Measurements from ENCODE around the gene C15orf62.

The C15orf62 gene

DNA sequence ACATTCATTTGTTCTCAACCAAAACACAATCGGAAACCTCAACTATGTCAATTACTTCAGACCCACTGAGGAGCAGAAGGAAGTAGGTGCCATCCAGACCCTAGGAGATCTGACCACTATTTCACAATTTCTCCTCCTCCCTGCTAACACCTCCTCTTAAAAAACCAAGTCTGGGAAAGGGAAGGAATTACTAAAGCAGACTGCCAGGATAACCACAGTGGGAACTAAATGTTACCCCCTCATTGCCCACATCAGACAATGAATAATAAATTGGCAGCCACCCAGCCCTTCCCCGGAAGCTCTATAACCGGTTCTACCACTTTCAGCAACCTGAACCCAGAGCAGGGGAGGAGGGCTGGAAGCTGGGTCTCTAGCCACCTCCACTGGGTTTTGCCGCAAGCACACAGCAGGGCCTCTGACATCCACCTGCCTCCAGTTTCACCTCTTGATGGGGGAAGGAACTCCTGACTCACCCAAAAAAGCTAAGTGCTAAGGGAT lies 17.6 kb downstream of the C15orf62 start:
- TF ChIP-seq CREB1 (IDR thresholded peaks at IDR 0.05; ENCODE audit: low read depth) (no peak; the same call in 1 of the 2 replicates), TEAD4 (IDR thresholded peaks at IDR 0.05) (peak; percentile 92), RAD21 (IDR thresholded peaks at IDR 0.05; ENCODE audit: low read depth) (peak; percentile 31), EP300 (IDR thresholded peaks at IDR 0.05; ENCODE audit: borderline replicate concordance) (peak; percentile 98), FOXM1 (IDR thresholded peaks at IDR 0.05; ENCODE audit: borderline replicate concordance, low read depth) (peak; percentile 97), TCF12 (IDR thresholded peaks at IDR 0.05; ENCODE audit: low read depth) (peak; percentile 99), TAF1 (IDR thresholded peaks at IDR 0.05; ENCODE audit: low read depth) (no peak; the same call in 1 of the 2 replicates), EGR1 (IDR thresholded peaks at IDR 0.05) (peak; percentile 18; the same call in 1 of the 2 replicates), YY1 (IDR thresholded peaks at IDR 0.05; ENCODE audit: low read depth) (peak; percentile 44; the same call in 1 of the 2 replicates), NFIC (IDR thresholded peaks at IDR 0.05) (peak; percentile 99), ZBTB7A (IDR thresholded peaks at IDR 0.05; ENCODE audit: low read depth) (peak; percentile 42; the same call in 1 of the 2 replicates), CEBPB (IDR thresholded peaks at IDR 0.05) (peak; percentile 99)
- TF ChIP-seq, protein P1, sequence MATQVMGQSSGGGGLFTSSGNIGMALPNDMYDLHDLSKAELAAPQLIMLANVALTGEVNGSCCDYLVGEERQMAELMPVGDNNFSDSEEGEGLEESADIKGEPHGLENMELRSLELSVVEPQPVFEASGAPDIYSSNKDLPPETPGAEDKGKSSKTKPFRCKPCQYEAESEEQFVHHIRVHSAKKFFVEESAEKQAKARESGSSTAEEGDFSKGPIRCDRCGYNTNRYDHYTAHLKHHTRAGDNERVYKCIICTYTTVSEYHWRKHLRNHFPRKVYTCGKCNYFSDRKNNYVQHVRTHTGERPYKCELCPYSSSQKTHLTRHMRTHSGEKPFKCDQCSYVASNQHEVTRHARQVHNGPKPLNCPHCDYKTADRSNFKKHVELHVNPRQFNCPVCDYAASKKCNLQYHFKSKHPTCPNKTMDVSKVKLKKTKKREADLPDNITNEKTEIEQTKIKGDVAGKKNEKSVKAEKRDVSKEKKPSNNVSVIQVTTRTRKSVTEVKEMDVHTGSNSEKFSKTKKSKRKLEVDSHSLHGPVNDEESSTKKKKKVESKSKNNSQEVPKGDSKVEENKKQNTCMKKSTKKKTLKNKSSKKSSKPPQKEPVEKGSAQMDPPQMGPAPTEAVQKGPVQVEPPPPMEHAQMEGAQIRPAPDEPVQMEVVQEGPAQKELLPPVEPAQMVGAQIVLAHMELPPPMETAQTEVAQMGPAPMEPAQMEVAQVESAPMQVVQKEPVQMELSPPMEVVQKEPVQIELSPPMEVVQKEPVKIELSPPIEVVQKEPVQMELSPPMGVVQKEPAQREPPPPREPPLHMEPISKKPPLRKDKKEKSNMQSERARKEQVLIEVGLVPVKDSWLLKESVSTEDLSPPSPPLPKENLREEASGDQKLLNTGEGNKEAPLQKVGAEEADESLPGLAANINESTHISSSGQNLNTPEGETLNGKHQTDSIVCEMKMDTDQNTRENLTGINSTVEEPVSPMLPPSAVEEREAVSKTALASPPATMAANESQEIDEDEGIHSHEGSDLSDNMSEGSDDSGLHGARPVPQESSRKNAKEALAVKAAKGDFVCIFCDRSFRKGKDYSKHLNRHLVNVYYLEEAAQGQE (IDR thresholded peaks at IDR 0.05; ENCODE audit: low read depth) = no peak
- TF ChIP-seq, protein P2, sequence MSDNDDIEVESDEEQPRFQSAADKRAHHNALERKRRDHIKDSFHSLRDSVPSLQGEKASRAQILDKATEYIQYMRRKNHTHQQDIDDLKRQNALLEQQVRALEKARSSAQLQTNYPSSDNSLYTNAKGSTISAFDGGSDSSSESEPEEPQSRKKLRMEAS (IDR thresholded peaks at IDR 0.05) = peak; percentile 68
- TF ChIP-seq, protein P3, sequence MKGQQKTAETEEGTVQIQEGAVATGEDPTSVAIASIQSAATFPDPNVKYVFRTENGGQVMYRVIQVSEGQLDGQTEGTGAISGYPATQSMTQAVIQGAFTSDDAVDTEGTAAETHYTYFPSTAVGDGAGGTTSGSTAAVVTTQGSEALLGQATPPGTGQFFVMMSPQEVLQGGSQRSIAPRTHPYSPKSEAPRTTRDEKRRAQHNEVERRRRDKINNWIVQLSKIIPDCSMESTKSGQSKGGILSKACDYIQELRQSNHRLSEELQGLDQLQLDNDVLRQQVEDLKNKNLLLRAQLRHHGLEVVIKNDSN (IDR thresholded peaks at IDR 0.05) = no peak

DNA sequence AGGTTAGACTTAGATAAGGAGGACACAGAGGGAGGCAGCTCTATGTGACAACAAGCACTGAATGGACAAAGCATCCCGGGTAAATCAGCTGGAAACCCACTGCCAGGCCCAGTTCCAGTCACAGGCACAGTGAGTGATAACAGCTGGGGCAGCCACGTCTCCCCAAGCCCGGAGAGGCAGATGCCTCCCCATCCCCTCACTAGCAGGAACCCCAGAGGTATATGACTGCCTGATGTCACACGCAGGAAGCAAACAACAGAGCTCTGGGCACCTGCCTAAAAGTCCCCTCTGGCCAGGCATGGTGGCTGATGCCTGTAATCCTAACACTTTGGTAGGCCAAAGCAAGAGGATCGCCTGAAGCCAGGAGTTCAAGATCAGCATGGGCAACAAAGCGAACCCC lies 18.2 kb downstream of the C15orf62 start:
- no peak for TF ChIP-seq ZBTB7A (IDR thresholded peaks at IDR 0.05; ENCODE audit: low read depth)
- TF ChIP-seq CREB1 (IDR thresholded peaks at IDR 0.05; ENCODE audit: low read depth) = no peak
- TF ChIP-seq RAD21 (IDR thresholded peaks at IDR 0.05; ENCODE audit: low read depth) = 0 out of 2 replicates have a peak, but pooled peaks have one; percentile 7
- TF ChIP-seq FOXM1 (IDR thresholded peaks at IDR 0.05; ENCODE audit: borderline replicate concordance, low read depth) = no peak

DNA sequence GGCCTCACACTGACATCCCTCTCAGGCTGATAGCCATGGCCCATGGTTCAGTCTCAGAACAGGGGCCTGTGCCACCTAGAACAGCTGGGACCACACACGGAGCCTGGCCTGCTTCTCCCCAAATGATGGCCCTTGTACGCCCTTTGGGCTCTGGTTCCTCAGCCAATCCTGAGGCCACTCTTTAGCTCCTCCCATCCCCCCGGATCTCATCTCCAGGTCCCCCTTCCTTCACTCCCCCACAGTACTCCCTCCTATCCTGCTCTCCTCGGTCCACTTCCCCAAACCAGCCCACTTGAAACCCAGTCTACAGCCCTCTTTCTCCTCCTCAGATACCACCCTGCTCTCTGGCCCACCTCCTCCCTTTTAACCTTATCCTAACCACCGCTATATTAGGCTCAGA lies 19.3 kb downstream of the C15orf62 start:
- no peak for TF ChIP-seq TAF1 (IDR thresholded peaks at IDR 0.05; ENCODE audit: low read depth)

DNA sequence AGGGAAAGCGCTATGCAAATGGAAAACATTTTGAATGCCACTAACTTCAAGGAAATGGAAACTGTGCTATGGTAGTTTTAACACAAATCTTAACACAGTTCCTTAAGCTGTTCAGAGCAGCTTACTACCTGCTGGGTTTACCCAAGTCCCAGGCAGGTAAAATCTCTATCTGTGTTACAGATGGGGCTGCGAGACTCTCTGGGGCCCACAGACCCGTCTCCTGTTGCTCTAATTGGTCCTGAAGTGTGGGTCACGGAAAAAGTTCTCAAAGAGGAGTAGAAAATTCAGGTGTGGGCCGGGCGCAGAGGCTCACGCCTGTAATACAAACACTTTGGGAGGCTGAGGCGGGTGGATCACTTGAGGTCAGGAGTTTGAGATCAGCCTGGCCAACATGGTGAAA lies 20.2 kb downstream of the C15orf62 start:
- no peak for TF ChIP-seq CEBPB (IDR thresholded peaks at IDR 0.05)
- TF ChIP-seq, protein P2 (IDR thresholded peaks at IDR 0.05) = no peak

DNA sequence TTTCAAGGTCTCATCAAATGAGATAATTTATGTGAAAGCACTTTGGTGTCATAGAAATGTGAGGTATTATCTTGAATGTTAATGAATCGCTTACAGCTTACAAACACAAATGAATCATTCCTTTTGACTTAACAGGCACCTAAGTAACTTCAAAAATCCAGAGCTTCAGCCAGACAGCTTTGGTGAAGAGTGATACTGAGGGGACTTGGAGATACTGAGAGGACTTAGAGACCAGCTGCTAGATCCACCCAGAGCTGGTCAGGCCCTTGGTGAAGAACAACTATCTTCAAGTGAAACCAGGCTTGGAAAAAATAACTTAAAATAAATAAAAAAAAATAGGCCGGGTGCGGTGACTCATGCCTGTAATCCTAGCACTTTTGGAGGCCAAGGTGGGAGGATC lies 20.9 kb downstream of the C15orf62 start:
- TF ChIP-seq, protein P3 (IDR thresholded peaks at IDR 0.05) = no peak
- TF ChIP-seq TAF1 (IDR thresholded peaks at IDR 0.05; ENCODE audit: low read depth) = no peak
- no peak for TF ChIP-seq RAD21 (IDR thresholded peaks at IDR 0.05; ENCODE audit: low read depth)
- TF ChIP-seq CREB1 (IDR thresholded peaks at IDR 0.05; ENCODE audit: low read depth) = no peak
- no peak for TF ChIP-seq NFIC (IDR thresholded peaks at IDR 0.05)
- no peak for TF ChIP-seq CEBPB (IDR thresholded peaks at IDR 0.05)
- TF ChIP-seq, protein P1 (IDR thresholded peaks at IDR 0.05; ENCODE audit: low read depth) = no peak
- TF ChIP-seq TEAD4 (IDR thresholded peaks at IDR 0.05) = no peak
- no peak for TF ChIP-seq FOXM1 (IDR thresholded peaks at IDR 0.05; ENCODE audit: borderline replicate concordance, low read depth)
- TF ChIP-seq EP300 (IDR thresholded peaks at IDR 0.05; ENCODE audit: borderline replicate concordance) = no peak
- no peak for TF ChIP-seq EGR1 (IDR thresholded peaks at IDR 0.05)
- no peak for TF ChIP-seq TCF12 (IDR thresholded peaks at IDR 0.05; ENCODE audit: low read depth)
- TF ChIP-seq, protein P2 (IDR thresholded peaks at IDR 0.05) = no peak
- no peak for TF ChIP-seq ZBTB7A (IDR thresholded peaks at IDR 0.05; ENCODE audit: low read depth)
- TF ChIP-seq YY1 (IDR thresholded peaks at IDR 0.05; ENCODE audit: low read depth) = no peak

DNA sequence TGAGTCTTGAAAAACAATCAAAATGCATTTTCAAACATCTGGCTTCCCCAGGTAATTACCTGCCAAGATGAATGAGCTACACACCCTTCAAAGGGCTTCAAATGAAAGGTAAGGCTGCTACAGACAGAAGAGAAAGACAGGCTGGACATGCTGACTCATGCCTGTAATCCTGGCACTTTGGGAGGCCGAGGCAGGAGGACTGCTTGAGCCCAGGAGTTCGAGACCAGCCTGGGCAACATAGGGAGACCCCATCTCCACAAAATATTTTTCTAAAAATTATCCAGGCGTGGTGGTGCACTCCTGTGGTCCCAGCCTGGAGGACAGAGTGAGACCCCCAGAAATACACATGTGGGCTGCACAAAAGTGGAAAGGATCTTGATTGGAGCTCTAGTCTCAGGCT lies 22.6 kb downstream of the C15orf62 start:
- TF ChIP-seq TEAD4 (IDR thresholded peaks at IDR 0.05) (no peak), EGR1 (IDR thresholded peaks at IDR 0.05) (no peak), TAF1 (IDR thresholded peaks at IDR 0.05; ENCODE audit: low read depth) (no peak), TCF12 (IDR thresholded peaks at IDR 0.05; ENCODE audit: low read depth) (no peak), EP300 (IDR thresholded peaks at IDR 0.05; ENCODE audit: borderline replicate concordance) (no peak), FOXM1 (IDR thresholded peaks at IDR 0.05; ENCODE audit: borderline replicate concordance, low read depth) (no peak), CEBPB (IDR thresholded peaks at IDR 0.05) (no peak), CREB1 (IDR thresholded peaks at IDR 0.05; ENCODE audit: low read depth) (no peak), YY1 (IDR thresholded peaks at IDR 0.05; ENCODE audit: low read depth) (no peak), ZBTB7A (IDR thresholded peaks at IDR 0.05; ENCODE audit: low read depth) (no peak), RAD21 (IDR thresholded peaks at IDR 0.05; ENCODE audit: low read depth) (no peak), NFIC (IDR thresholded peaks at IDR 0.05) (no peak)
- TF ChIP-seq, protein P3 (IDR thresholded peaks at IDR 0.05) = no peak
- TF ChIP-seq, protein P1 (IDR thresholded peaks at IDR 0.05; ENCODE audit: low read depth) = no peak
- TF ChIP-seq, protein P2 (IDR thresholded peaks at IDR 0.05) = no peak

All from Ishikawa (cell line).